GM18519 (cell line): ENCODE data around the gene ANAPC2.

Experiments
- ATAC-seq: cut with Tn5 transposase; IDR thresholded peaks from one replicate; pipeline ENCODE4 v1.9.1; 2021; ENCODE audit warnings: mild to moderate bottlenecking, moderate library complexity; ENCODE audit not compliant: unreplicated experiment, low FRiP score

The ANAPC2 gene

DNA sequence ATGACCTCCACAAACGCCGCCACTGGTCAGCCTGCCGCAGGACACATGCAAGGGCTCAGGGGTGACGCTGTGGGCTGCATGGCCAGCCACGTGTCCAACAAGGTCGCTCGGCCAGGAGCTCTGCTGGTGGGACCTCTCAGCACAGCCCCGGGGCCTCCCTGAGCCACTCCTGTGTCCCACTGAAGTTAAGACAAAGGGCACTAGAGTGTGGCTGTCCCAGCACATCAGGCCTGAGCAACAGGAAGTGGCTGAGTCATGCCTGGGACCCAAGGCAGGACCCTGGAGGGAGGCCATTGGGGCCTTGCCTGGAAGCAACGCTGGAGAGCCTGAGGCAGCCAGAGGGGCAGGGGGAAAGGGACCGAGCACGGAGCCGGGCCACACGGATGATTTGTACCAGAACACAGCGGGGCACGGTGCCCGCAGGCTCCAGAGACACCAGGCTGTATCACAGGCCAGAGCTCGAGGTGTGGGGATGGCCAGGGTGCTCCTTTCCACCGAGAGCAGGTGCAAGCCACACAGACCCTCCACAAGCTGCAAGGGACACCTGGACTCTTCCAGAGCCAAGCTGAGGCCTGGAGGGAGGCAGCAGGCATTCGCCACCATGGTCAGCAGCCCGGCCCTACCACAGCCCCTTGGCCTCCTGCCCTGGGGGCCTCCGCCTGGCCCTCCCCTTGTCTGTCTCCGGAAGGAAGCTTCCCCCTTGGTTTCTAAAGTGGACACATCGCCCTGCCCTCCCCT is 10.0 kb downstream of the ANAPC2 start:
- no peak for ATAC-seq

DNA sequence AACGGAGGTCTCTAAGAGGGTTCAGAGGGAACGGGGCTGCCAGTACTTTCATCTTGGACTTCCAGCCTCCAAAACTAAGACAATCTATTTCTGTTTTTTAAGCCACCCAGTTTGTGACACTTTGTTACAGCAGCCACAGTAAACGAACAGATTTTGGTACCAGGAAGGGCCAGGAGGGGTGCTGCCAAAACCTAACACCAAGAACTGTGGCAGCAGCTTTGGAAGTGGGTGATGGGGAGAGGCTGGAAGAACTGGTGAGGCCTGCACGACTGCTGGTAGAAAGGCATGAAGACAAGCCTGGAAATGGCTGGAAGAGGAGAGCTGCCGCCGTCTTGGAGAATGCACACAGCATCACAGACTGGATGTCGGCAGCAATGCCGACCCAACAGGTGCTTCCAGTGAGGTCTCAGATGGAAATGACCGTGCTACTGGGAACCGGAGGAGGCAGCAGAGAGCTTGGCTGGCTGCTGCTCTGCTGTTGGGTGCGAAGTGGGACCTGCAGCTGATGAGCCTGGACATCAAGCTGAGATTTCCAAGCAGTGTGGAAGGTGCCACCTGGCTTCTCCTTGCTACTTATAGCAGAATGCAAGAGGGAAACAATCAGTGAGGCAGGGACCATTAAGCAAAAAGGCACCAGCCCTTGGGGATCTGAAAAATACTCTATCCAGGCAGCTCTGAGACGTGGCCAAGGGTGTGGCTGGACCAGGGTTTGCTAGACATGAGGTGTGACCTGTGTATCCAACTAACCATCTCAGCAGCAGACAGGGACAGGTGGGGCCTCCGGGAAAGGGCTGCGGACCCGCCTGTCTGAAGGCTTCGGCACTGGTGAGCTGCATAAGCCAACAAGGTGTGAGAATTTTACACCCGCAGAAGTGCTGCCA is 11.8 kb downstream of the ANAPC2 start:
- no peak for ATAC-seq

DNA sequence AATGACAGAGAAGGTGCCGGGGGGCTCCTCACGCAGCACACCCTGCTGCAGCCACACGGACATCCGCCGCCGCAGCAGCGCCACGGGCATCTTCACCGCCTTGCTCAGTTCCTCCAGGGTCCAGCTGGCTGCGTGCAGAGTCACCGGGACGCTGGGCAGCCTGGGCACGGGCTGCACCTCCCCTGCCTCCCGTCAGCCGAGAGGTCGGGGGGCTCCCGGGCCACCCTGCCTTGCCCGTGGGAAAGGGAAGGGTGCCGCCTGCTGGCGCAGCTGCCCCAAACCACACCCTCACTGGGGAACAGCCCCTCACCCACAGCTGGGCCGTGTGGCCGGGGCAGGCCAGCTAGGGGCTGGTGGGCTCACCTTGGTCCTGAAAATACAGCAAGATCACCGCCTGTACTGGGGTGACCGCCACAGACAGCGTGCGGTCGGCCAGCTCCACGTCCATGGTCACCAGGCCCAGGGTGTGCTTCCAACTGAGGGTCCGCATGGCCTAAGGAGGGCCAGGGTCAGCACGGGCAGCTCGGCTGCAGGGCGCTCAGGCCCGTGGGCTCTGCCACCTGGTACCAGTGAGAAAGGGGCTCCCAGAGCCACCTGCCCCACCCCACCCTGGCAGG is 12.9 kb downstream of the ANAPC2 start:
- ATAC-seq = no peak

DNA sequence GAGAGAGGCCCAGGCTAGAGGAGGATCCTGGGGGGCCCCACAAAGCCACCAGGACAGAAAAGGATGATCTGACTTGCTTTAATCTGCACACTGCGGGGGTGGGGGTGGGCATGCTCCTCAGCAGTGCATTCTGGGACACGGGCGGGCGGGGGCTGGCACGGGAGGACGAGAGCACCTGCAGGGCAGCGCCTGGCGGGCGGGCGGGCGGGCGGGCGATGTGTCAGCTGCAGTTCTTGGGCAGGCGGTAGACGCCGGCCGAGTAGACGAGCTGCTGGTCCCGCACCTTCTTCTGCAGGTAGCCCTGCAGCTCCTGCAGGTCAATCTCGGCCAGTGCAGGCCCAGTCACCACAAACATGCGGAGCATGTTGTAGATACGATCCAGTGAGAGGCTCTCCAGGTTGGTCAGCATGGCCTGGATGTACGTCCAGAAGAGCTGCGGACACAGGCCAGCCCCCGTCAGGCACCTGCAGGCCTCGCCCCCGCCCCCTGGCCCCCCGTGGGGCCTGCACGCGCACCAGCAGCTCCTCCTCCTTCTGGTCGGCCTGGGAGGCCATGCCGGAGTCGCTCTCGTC is 13.6 kb downstream of the ANAPC2 start:
- no peak for ATAC-seq

DNA sequence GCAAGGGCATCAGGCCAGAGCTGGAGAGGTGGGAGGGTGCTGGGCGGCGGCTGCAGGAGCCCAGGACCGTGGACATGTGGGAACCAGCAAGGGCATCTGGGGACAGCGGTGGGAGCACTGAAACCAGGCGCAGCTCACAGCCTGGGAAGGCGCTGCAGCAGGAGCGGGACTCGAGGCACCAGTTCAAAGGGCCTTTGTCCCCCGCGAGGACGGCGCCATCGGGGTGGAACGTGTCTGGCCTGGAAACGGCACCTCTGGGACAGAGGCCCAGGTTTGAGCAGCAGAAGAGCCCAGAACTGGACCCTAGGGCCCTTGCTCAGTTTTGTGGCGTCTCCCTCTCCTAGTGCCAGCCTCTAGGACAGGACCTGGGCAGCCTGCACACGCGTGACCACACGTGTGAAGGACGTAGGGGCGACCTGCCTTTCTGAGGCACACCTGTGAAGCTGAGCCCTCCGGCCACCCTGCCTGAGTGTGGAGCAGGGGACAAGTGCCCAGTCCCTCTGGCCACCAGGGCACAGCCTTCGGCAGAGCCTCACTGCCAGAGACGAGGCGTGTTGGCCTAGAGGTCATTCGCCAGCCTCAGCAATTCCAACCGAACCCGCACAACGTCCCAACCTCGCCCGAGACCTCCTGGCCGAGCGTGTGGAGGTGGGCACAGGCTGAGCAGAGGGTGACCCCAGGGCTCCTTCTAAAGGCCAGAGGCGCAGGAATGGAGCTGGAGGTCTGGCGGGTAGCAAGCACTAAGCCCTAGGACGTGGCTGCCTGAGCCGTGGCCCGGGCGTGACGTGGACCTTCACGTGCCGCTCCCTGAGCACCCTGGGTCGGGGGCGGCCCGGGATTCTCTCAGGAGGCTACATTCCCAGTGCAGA is 14.3 kb downstream of the ANAPC2 start:
- ATAC-seq = no peak

DNA sequence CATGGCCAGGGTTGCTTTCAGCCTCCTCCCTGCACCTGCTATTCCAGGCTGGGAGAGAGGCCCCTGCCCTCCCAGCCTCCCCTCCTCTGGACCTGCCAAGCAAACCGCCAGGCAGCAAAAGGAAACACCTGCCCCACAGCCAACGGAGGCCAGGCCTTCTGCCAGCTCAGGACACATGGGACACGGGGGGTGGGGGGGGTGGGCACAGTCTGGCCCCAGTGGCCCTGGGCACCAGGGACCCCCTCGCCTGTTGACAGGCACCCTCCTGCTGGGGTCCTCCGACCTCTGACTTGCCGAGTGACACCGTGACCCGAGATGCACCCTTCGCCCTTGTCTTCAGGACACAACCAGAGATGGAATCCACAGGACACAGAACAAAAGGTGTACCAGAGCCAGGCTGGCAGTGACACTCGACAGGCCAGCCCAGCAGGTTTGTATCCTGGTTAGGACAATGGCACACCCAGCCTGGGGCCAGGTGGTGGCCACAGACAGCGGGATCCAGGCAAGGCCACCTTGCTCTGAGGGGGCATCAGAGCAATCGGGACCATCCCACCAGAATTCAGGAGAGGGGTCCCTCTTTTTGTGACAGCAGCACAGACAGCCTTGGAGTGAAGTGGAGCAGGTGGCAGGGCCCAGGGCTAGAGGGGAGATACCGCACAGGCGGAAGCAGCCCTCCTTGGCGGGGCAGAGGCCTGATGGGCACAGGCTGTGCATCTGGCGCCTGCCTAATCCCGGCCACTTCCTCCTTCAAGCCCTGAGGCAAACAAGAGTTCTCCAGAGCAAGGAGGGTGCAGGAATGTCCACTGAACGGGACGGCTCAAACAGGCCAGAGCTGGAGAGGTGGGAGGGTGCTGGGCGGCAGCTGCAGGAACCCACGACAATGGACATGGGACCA is 15.2 kb downstream of the ANAPC2 start:
- no peak for ATAC-seq

DNA sequence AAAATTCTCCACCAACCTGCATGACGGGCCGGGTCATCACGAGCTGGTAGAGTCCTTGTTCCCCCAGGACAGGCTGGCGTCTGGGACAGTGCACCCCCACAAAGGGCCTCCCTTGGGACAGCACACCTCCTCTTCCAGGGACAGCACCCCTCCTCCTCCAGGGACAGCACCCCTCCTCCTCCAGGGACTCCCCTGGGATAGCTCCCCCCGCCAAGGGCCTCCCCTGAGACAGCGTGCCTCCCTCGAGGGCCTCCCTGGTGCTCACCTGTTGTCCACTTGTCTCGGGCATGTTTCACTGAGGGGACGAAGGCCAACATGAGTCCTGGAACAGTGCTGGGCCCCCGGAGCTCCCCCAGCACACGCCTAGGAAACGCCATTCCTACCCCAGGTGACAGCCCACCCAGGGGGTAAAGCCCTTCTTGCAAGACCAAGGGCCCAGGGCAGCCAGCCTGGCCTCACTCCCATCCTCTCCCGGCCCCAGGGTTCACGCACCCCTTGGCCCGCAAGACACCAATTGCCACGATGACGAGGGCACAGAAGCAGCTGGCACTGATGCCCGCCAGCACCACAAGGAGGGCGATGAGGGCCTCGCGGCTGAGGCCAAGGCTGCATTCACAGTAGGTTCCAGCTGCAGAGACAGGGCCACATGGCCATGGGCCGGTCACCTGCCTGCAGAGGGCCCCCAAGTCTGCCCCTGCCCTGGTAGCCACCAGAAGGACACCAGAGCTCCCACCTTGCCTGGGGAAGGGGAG is 17.0 kb downstream of the ANAPC2 start:
- ATAC-seq = no peak

DNA sequence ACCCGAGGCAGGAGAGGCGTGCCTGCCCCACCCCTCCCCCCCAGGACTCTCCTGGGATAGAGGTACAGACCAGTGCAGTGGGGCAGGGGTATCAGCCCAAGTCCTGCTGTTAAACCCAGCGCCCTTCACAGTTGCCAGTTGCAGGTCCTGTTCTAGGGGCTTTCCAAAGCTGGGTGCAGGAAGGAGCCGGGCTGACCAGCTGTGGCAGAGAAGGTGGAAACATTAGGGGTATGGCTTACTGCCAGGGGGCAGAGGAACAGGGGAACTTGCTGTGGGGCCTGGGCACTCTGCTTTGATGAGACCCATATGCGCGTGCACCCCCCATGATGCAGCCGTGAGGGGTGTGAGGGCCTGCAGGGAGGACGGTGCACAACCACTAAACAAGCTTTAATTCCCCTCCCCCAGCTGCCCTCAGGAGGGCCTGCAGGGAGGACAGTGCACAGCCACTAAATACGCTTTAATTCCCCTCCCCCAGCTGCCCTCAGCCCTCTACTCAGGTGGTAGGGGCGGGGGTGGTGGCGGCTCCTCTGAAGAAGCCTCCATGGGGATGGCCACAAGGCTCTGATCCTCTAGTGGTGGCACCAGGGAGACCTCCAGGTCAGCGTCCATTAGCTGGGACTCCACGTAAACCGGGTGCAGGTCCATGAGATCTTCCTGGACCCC is 17.7 kb downstream of the ANAPC2 start:
- no peak for ATAC-seq

DNA sequence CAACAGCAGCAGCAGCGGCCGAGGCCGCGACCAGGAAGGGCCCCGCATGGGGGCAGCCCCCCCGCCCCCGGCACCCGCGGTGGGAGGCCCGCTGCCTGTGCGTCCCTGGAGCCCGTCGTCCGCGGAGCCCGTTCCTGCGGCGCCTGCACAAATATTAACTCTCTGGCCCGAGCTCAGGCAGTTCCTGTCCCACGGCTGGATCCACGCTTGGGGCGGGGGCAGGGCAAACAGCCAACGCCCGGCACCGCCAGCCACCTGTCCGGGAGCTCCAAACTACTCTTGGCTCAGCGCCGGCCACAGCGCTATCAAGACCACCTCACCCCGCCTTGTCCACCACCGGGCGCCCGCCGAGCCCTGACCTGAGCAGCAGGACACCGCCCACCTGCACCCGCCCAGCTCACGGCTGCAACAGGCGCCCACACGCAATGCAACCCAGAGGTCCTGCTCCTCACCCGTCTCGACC is 18.4 kb downstream of the ANAPC2 start, which contains the start of gene LRRC26:
TSS of gene LRRC26 (minus strand) at position 156 of the 463 bp plus-strand sequence. CDS start at position 48, 108 bp downstream.
- ATAC-seq = no peak

DNA sequence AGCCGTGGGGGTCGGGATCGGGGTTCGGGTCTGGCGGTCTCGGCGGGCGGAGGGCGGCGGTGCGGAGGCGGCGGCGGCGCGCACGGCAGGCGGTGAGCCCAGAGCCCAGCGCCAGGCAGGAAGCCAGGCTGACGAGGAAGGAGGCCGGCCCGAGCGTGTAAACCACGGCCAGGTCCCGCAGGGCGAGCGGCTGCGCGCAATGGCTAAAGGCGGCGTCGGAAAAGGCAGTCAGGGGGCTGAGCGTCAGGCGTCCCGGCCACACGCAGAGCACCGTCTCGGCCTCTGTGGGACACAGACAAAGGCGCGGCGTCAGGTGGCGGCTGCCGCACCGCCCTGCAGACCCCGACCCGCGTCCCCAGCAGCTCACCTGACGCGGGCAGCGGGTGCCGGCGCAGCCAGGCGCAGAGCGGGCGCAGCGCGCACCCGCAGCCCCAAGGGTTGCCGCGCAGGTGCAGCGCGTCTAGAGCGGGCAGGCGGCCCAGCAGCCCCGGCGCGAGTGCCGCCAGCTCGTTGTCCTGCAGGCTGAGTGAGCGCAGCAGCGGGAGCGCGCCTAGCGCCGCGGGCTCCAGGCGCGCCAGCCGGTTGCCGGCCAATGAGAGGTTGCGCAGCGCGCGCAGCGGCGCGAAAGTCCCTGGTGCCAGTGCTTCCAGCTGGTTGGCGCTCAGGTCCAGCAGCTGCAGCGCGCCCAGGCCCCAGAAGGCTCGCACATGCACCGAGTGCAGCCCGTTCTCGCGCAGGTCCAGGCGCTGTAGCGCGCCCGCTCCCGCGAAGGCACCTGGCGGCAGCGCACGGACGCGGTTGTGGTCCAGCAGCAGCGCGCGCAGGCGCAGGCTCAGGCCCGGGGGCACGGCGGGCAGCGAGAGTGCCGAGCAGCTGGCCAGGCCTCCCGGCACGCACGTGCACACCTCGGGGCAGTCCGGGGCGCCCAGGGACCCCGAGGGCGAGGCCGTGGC is 19.2 kb downstream of the ANAPC2 start:
- no peak for ATAC-seq

DNA sequence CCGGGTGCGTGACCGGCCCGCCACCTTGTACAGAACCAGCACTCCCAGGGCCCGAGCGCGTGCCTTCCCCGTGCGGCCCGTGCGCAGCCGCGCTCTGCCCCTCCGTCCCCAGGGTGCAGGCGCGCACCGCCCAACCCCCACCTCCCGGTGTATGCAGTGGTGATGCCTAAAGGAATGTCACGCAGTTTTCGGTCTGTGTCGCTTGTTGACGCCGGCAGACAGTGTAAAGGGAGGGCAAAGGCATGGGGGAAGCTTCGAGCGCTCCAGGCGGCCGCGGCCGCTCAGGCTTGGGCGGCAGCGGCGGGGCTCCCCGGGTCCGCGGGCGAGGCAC is 19.8 kb downstream of the ANAPC2 start:
- no peak for ATAC-seq

DNA sequence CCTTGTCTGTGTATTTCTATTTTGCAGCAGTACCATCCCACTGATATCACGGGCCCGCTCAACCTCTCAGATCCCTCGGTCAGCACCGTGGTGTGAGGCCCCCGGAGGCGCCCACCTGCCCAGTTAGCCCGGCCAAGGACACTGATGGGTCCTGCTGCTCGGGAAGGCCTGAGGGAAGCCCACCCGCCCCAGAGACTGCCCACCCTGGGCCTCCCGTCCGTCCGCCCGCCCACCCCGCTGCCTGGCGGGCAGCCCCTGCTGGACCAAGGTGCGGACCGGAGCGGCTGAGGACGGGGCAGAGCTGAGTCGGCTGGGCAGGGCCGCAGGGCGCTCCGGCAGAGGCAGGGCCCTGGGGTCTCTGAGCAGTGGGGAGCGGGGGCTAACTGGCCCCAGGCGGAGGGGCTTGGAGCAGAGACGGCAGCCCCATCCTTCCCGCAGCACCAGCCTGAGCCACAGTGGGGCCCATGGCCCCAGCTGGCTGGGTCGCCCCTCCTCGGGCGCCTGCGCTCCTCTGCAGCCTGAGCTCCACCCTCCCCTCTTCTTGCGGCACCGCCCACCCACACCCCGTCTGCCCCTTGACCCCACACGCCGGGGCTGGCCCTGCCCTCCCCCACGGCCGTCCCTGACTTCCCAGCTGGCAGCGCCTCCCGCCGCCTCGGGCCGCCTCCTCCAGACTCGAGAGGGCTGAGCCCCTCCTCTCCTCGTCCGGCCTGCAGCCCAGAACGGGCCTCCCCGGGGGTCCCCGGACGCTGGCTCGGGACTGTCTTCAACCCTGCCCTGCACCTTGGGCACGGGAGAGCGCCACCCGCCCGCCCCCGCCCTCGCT is 20.4 kb downstream of the ANAPC2 start:
- no peak for ATAC-seq

DNA sequence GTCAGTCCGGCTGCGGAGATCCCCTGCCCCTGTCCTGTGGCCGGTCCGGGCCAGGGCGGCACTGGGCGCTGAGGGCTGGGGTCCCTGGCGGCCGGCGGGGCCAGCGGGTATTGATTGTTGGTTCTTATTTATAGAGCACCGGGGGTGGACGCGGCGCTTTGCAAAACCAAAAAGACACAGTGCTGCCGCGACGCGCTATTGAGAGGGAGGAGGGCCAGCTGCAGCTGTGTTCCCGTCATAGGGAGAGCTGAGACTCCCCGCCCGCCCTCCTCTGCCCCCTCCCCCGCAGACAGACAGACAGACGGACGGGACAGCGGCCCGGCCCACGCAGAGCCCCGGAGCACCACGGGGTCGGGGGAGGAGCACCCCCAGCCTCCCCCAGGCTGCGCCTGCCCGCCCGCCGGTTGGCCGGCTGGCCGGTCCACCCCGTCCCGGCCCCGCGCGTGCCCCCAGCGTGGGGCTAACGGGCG is 21.0 kb downstream of the ANAPC2 start:
- ATAC-seq = no peak

DNA sequence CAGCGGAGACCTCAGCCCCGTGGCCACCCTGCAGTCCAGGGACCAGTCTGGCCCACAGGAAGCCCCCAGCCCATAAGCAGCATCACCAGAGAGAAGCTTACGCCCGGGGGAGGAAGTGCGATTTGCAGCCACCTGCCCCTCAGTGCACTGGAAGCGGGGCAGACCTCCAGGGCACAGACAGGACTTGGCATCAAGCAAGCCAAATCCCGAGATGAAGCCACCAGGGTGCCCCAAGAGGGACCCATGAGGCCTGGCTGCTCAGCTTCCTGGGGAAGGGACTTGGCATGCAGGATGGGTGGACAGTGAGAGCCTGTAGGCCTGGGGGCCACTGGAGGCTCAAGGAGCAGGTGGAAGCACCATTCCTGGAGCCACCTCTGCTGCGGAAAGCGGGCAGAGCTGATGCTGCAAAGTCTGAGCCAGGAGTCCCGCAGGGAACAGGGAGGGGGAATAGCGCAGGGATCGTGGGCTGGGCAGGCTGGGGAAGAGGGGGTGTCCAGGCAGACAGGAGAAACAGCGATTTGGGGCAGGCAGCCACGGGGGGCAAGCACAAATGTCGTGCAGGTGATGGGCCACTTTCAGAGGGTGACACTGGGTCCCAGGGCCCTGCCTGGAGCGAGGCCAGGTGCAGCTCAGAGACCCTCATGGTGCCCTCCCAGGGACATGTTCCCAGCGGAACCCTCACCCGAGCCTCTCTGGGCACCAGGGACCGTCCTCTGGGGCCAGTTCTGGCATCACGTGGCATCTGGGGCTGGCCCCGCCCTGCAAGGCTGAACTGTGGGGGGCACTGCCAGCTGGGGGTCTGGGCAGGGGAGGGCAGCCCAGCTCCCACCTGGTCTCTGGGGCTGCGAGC is 21.8 kb downstream of the ANAPC2 start:
- no peak for ATAC-seq
